H9 (cell line): ENCODE measurements around the gene TXNRD1. TPM values are rescaled to one million over a fixed set of nuclear protein-coding genes. Genes with fewer than 3 reads are reported as not detected.
"Not testable (repeated sequence)": the region's sequence is repeated elsewhere in the genome, so short reads cannot be mapped to it uniquely, and the experiment has no call there.

Experiments
- DNase-seq: peaks from one replicate; pipeline ENCODE4 v3.0.0-alpha.2; 2017
- H2AFZ ChIP-seq: one replicate; pipeline ENCODE4 v1.6.1; 2013; ENCODE audit warnings: mild to moderate bottlenecking, low read length, control low read depth, moderate library complexity
- H2AK5ac ChIP-seq: 2 replicates; pipeline ENCODE4 v1.6.1; 2013; ENCODE audit warnings: low read length, control low read depth, mixed read lengths; ENCODE audit not compliant: insufficient read length
- H2BK120ac ChIP-seq: one replicate; pipeline ENCODE4 v1.6.1; 2013; ENCODE audit warnings: low read depth, mild to moderate bottlenecking, low read length, control low read depth, inconsistent platforms; ENCODE audit not compliant: poor library complexity, severe bottlenecking
- H2BK12ac ChIP-seq: 2 replicates; pipeline ENCODE4 v1.6.1; 2013; ENCODE audit warnings: low read length, control low read depth, mixed read lengths, low read depth; ENCODE audit not compliant: insufficient read length
- H2BK15ac ChIP-seq: 2 replicates; pipeline ENCODE4 v1.6.1; 2013; ENCODE audit warnings: low read depth, low read length, control low read depth
- H2BK20ac ChIP-seq: one replicate; pipeline ENCODE4 v1.6.1; 2013; ENCODE audit warnings: low read depth, mild to moderate bottlenecking, low read length, control low read depth, inconsistent platforms; ENCODE audit not compliant: poor library complexity, severe bottlenecking
- H2BK5ac ChIP-seq: 2 replicates; pipeline ENCODE4 v1.6.1; 2013; ENCODE audit warnings: low read length, control low read depth, mixed read lengths; ENCODE audit not compliant: insufficient read length
- H3K14ac ChIP-seq: 2 replicates; pipeline ENCODE4 v1.6.1; 2013; ENCODE audit warnings: low read length, control low read depth; ENCODE audit not compliant: insufficient read depth
- H3K18ac ChIP-seq: 2 replicates; pipeline ENCODE4 v1.6.1; 2013; ENCODE audit warnings: low read depth, mild to moderate bottlenecking, mixed read lengths, low read length, control low read depth; ENCODE audit not compliant: insufficient read length
- H3K23ac ChIP-seq: 2 replicates; pipeline ENCODE4 v1.6.1; 2013; ENCODE audit warnings: low read length, control low read depth, mixed read lengths, low read depth; ENCODE audit not compliant: insufficient read length
- H3K23me2 ChIP-seq: 2 replicates; pipeline ENCODE4 v1.6.1; 2013; ENCODE audit warnings: low read depth, mild to moderate bottlenecking, mixed read lengths, low read length, control low read depth; ENCODE audit not compliant: insufficient read length, poor library complexity, severe bottlenecking
- H3K27ac ChIP-seq: 2 replicates; pipeline ENCODE4 v1.5.1; 2013; ENCODE audit warnings: low read length, control low read depth, mixed read lengths, low read depth; ENCODE audit not compliant: insufficient read length
- H3K27me3 ChIP-seq: 2 replicates; pipeline ENCODE4 v1.6.1; 2013; ENCODE audit warnings: low read length, control low read depth, inconsistent platforms; ENCODE audit not compliant: insufficient read depth
- H3K4ac ChIP-seq: 2 replicates; pipeline ENCODE4 v1.6.1; 2013; ENCODE audit warnings: low read depth, mild to moderate bottlenecking, control low read depth, inconsistent platforms, low read length, moderate library complexity
- H3K4me1 ChIP-seq: 2 replicates; pipeline ENCODE4 v1.6.1; 2013; ENCODE audit warnings: low read length, control low read depth, inconsistent platforms; ENCODE audit not compliant: insufficient read depth
- H3K4me2 ChIP-seq: 2 replicates; pipeline ENCODE4 v1.6.1; 2013; ENCODE audit warnings: low read length, control low read depth, mixed read lengths; ENCODE audit not compliant: insufficient read length, insufficient read depth
- H3K56ac ChIP-seq: 2 replicates; pipeline ENCODE4 v1.6.1; 2013; ENCODE audit warnings: low read depth, mild to moderate bottlenecking, mixed read lengths, low read length, control low read depth; ENCODE audit not compliant: insufficient read length
- H3K79me1 ChIP-seq: 2 replicates; pipeline ENCODE4 v1.6.1; 2013; ENCODE audit warnings: low read depth, mild to moderate bottlenecking, moderate library complexity, low read length, control low read depth, inconsistent platforms; ENCODE audit not compliant: insufficient read depth, poor library complexity, severe bottlenecking
- H3K79me2 ChIP-seq: 2 replicates; pipeline ENCODE4 v1.6.1; 2013; ENCODE audit warnings: low read length, control low read depth, inconsistent platforms; ENCODE audit not compliant: insufficient read depth
- H3K9ac ChIP-seq: 2 replicates; pipeline ENCODE4 v1.6.1; 2013; ENCODE audit warnings: low read length, control low read depth, mixed read lengths; ENCODE audit not compliant: insufficient read length; ENCODE audit errors: extremely low read depth
- H3K9me3 ChIP-seq: one replicate; pipeline ENCODE4 v1.6.1; 2013; ENCODE audit warnings: low read depth, low read length, inconsistent platforms; ENCODE audit not compliant: control insufficient read depth
- H3T11ph ChIP-seq: one replicate; pipeline ENCODE4 v1.6.1; 2013; ENCODE audit warnings: mild to moderate bottlenecking, low read length, control low read depth, inconsistent platforms
- H4K20me1 ChIP-seq: one replicate; pipeline ENCODE4 v1.6.1; 2013; ENCODE audit not compliant: control insufficient read depth, insufficient read length, insufficient read depth
- H4K5ac ChIP-seq: 2 replicates; pipeline ENCODE4 v1.6.1; 2013; ENCODE audit warnings: low read depth, mild to moderate bottlenecking, mixed read lengths, low read length, control low read depth; ENCODE audit not compliant: insufficient read length
- H4K8ac ChIP-seq: replicated peaks from 2 replicates; pipeline ENCODE4 v1.6.1; 2013; ENCODE audit warnings: low read length, control low read depth, mixed read lengths, low read depth; ENCODE audit not compliant: insufficient read length
- H4K91ac ChIP-seq: 2 replicates; pipeline ENCODE4 v1.6.1; 2013; ENCODE audit warnings: low read depth, mild to moderate bottlenecking, moderate library complexity, mixed read lengths, low read length, control low read depth; ENCODE audit not compliant: insufficient read length
- H3K27ac Mint-ChIP-seq, 3 experiments: 2 replicates in 2 of 3; 3 replicates in 1 of 3; pipeline ENCODE4 v1.8.0; 2020 to 2021; ENCODE audit warnings: mixed read lengths in 3 of 3, mild to moderate bottlenecking in 1 of 3, moderate library complexity in 1 of 3
- H3K27me3 Mint-ChIP-seq: 2 replicates; pipeline ENCODE4 v1.8.0; 2021; ENCODE audit warnings: low read depth, mild to moderate bottlenecking, moderate library complexity, mixed read lengths
- H3K36me3 Mint-ChIP-seq, 3 experiments: 2 replicates in 2 of 3; 3 replicates in 1 of 3; pipeline ENCODE4 v1.8.0; 2020 to 2021; ENCODE audit warnings: low read depth in 3 of 3, mixed read lengths in 3 of 3; ENCODE audit not compliant: insufficient read depth in 1 of 3
- H3K4me1 Mint-ChIP-seq, 2 experiments: 2 replicates each; pipeline ENCODE4 v1.8.0; 2020; ENCODE audit warnings: mixed read lengths in 2 of 2
- H3K4me3 Mint-ChIP-seq, 2 experiments: 2 replicates in 1 of 2; 3 replicates in 1 of 2; pipeline ENCODE4 v1.8.0; 2020 to 2021; ENCODE audit warnings: mild to moderate bottlenecking in 2 of 2, mixed read lengths in 2 of 2, moderate library complexity in 1 of 2
- H3K9me3 Mint-ChIP-seq, 2 experiments: 2 replicates in 1 of 2; 3 replicates in 1 of 2; pipeline ENCODE4 v1.8.0; 2020; ENCODE audit warnings: mild to moderate bottlenecking in 2 of 2, mixed read lengths in 2 of 2, moderate library complexity in 1 of 2
- CTCF ChIP-seq: fragments of 200-600 bp; sonication (generic); conservative IDR thresholded peaks from 3 replicates; pipeline ENCODE4 v1.8.0; 2021; ENCODE audit warnings: antibody characterized with exemption, mild to moderate bottlenecking
- WGBS: extraction: QIAGEN DNeasy Blood & Tissue Kit; methylation state at CpG from one replicate; pipeline ENCODE4 v1.1.7; 2013; ENCODE audit warnings: missing lambda C conversion rate, low lambda C conversion rate, mixed read lengths; ENCODE audit not compliant: insufficient read length; ENCODE audit errors: extremely low coverage; 5-methylcytosine and 5-hydroxymethylcytosine counted together
- total RNA-seq: library from RNA; stranded (reverse); gene quantifications from 2 replicates; pipeline ENCODE4 v1.2.1, GENCODE V29; 2021

TXNRD1 gene
- total RNA-seq, 1 experiment from 2014 or later = 100 TPM

- no peaks in the 10 kb centered on the region for H3K9me3 Mint-ChIP-seq
Measured at GRCh38 chr12:104216521-104216924, 944 bp downstream of the TXNRD1 start.

DNA sequence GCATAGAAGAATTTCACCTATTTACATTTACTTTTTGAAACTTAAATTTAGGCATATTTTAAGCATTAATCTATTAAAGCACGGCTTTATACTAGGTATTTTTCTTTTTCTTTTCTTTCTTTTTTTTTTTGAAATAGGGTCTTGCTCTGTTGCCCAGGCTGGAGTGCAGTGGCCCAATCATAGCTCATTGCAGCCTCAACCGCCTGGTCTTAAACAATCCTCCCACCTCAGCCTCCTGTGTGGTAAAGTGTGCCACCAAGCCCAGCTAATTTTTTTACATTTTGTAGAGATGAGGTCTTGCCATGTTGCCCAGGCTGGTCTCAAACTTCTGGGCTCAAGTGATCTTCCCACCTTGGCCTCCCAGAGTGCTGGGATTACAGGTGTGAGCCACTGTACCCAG, 2.9 kb downstream of the TXNRD1 start:
- H3K9ac ChIP-seq, H3K23ac ChIP-seq, H3K4me2 ChIP-seq, H4K5ac ChIP-seq, H3K9me3 ChIP-seq, H3K9me3 Mint-ChIP-seq, H4K91ac ChIP-seq, H3K4me3 Mint-ChIP-seq, H2BK12ac ChIP-seq, H3K14ac ChIP-seq, H3K79me2 ChIP-seq, H3K4ac ChIP-seq, H3T11ph ChIP-seq, H3K56ac ChIP-seq, H4K8ac ChIP-seq, H2BK5ac ChIP-seq, H3K27me3 ChIP-seq, H2BK20ac ChIP-seq, H2AFZ ChIP-seq, H3K18ac ChIP-seq, H2AK5ac ChIP-seq, DNase-seq, H2BK120ac ChIP-seq, H2BK15ac ChIP-seq, H3K4me1 Mint-ChIP-seq, H4K20me1 ChIP-seq, H3K4me1 ChIP-seq, H3K79me1 ChIP-seq, H3K36me3 Mint-ChIP-seq, H3K23me2 ChIP-seq, H3K27ac Mint-ChIP-seq, H3K27ac ChIP-seq: not testable (repeated sequence)
- peaks cover 34% of the 10 kb centered on the region for H3K27me3 Mint-ChIP-seq
- WGBS = no CpG with 5 or more reads among the region's 2 CpGs

More at GRCh38 chr12:104216521-104216924, 944 bp downstream of the TXNRD1 start:
- H4K8ac ChIP-seq = no peak overlapping the region
- H3K23ac ChIP-seq = no peak overlapping the region
- DNase-seq = no peak
- H3K79me1 ChIP-seq = no peaks in the 10 kb centered on the region
- Mint-ChIP-seq H3K4me1 (peaks cover 2 to 4% of the 10 kb centered on the region in 2 experiments), H3K36me3 (peaks cover 0 to 4% (median 0%) of the 10 kb centered on the region in 3 experiments; a peak in 1 of 7 replicates), H3K27ac (peak overlapping the region in 1 of 3 experiments; percentile 53; a peak in 1 of 7 replicates), H3K4me3 (peak overlapping the region; percentile 70 to 77), H3K27me3 (peaks cover 29% of the 10 kb centered on the region)
- no peak overlapping the region for H3K14ac ChIP-seq
- no peak overlapping the region for H3K27ac ChIP-seq
- no peaks in the 10 kb centered on the region for H3K79me2 ChIP-seq
- no peak overlapping the region for H2AFZ ChIP-seq
- no peak overlapping the region for H3K18ac ChIP-seq
- no peak overlapping the region for H4K5ac ChIP-seq
- no peak overlapping the region for H2BK120ac ChIP-seq
- no peak overlapping the region for H2BK20ac ChIP-seq
- H2BK12ac ChIP-seq = no peak overlapping the region
- H3K4me2 ChIP-seq = peak overlapping the region; percentile 64
- H3K4me1 ChIP-seq = no peaks in the 10 kb centered on the region
- H3K23me2 ChIP-seq = peaks cover 4% of the 10 kb centered on the region
- H3T11ph ChIP-seq = no peak overlapping the region
- H2BK15ac ChIP-seq = no peak overlapping the region
- no peaks in the 10 kb centered on the region for H3K9me3 ChIP-seq
- WGBS = no CpG with 5 or more reads among the region's 1 CpG
- no peaks in the 10 kb centered on the region; the same call in 1 of the 2 replicates for H3K27me3 ChIP-seq
- H2AK5ac ChIP-seq = no peak overlapping the region
- no peak for TF ChIP-seq CTCF
- no peak overlapping the region for H2BK5ac ChIP-seq
- H4K20me1 ChIP-seq = no peaks in the 10 kb centered on the region
- no peak overlapping the region for H3K4ac ChIP-seq
- H4K91ac ChIP-seq = no peak overlapping the region
- no peak overlapping the region for H3K56ac ChIP-seq
- no peak overlapping the region for H3K9ac ChIP-seq
